CD14-positive monocyte (primary cell): ENCODE measurements around the gene CPA1. TPM values are rescaled to one million over a fixed set of nuclear protein-coding genes. Genes with fewer than 3 reads are reported as not detected.

ENCODE experiments used
- DNase-seq, 3 donors: peaks; one replicate each; pipeline ENCODE4 v3.0.0-alpha.2; 2011 to 2022
- H2AFZ ChIP-seq: 2 replicates; pipeline ENCODE4 v1.6.0; 2012; ENCODE audit warnings: mild to moderate bottlenecking, low read depth, low read length, inconsistent platforms; ENCODE audit not compliant: insufficient read depth, poor library complexity, severe bottlenecking
- H3K27ac ChIP-seq, 2 donors: 1 replicate in 1 of 2; 2 replicates in 1 of 2; pipeline ENCODE4 v1.5.1; 2012 to 2013; ENCODE audit warnings: low read length in 2 of 2, control low read depth in 1 of 2, inconsistent platforms in 1 of 2, low read depth in 1 of 2, mild to moderate bottlenecking in 1 of 2
- H3K27me3 ChIP-seq, 2 donors: one replicate each; pipeline versions ENCODE4 v1.6.0 to v1.6.1; 2011 to 2013; ENCODE audit warnings: low read length in 2 of 2; ENCODE audit not compliant: control insufficient read depth in 2 of 2, insufficient read depth in 2 of 2
- H3K36me3 ChIP-seq, 2 donors: replicated peaks in 1 of 2; 1 replicate in 1 of 2; 2 replicates in 1 of 2; pipeline versions ENCODE4 v1.5.1 to v1.6.1; 2012 to 2013; ENCODE audit warnings: low read length in 2 of 2, control low read depth in 1 of 2, inconsistent platforms in 1 of 2, mild to moderate bottlenecking in 1 of 2; ENCODE audit not compliant: insufficient read depth in 2 of 2, control insufficient read depth in 1 of 2
- H3K4me1 ChIP-seq, 2 donors: 1 replicate in 1 of 2; 2 replicates in 1 of 2; pipeline versions ENCODE4 v1.5.1 to v1.6.1; 2012 to 2013; ENCODE audit warnings: low read length in 2 of 2, control low read depth in 1 of 2, inconsistent platforms in 1 of 2, mild to moderate bottlenecking in 1 of 2, moderate library complexity in 1 of 2; ENCODE audit not compliant: insufficient read depth in 2 of 2, control insufficient read depth in 1 of 2
- H3K4me2 ChIP-seq: replicated peaks from 2 replicates; pipeline ENCODE3; 2012; ENCODE audit warnings: low read length, moderate library complexity, mild to moderate bottlenecking; ENCODE audit not compliant: poor library complexity, severe bottlenecking; ENCODE audit errors: extremely low read depth
- H3K4me3 ChIP-seq, 3 experiments: fragments of 200-600 bp in 1 of 3; sonication (generic) in 1 of 3; replicated peaks in 1 of 3; 1 replicate in 2 of 3; 2 replicates in 1 of 3; pipeline ENCODE4 v1.5.1; 2011 to 2013; ENCODE audit warnings: low read length in 3 of 3, mild to moderate bottlenecking in 3 of 3, control low read depth in 2 of 3, low read depth in 2 of 3, inconsistent platforms in 1 of 3, moderate library complexity in 1 of 3
- H3K79me2 ChIP-seq: 2 replicates; pipeline ENCODE4 v1.6.0; 2012; ENCODE audit warnings: mild to moderate bottlenecking, control low read depth, inconsistent platforms, low read length, moderate library complexity; ENCODE audit not compliant: insufficient read depth
- H3K9ac ChIP-seq: 2 replicates; pipeline ENCODE4 v1.6.0; 2017; ENCODE audit warnings: low read length, mild to moderate bottlenecking; ENCODE audit not compliant: insufficient read depth, poor library complexity, severe bottlenecking
- H3K9me3 ChIP-seq, 2 donors: replicated peaks in 1 of 2; 1 replicate in 1 of 2; 2 replicates in 1 of 2; pipeline versions ENCODE4 v1.5.1 to v1.6.1; 2012 to 2013; ENCODE audit warnings: low read length in 2 of 2, control low read depth in 1 of 2; ENCODE audit not compliant: control insufficient read depth in 1 of 2, insufficient read depth in 1 of 2
- H4K20me1 ChIP-seq: 2 replicates; pipeline ENCODE4 v1.6.0; 2012; ENCODE audit warnings: mild to moderate bottlenecking, low read length, control low read depth, moderate library complexity; ENCODE audit not compliant: insufficient read depth
- H3K27ac Mint-ChIP-seq, 7 donors: one replicate each; pipeline ENCODE4 v1.8.0; 2020; ENCODE audit warnings: mild to moderate bottlenecking in 7 of 7, mixed read lengths in 7 of 7, moderate library complexity in 6 of 7, inconsistent platforms in 2 of 7
- H3K27me3 Mint-ChIP-seq, 3 donors: one replicate each; pipeline ENCODE4 v1.8.0; 2021 to 2022; ENCODE audit warnings: low read depth in 3 of 3, mild to moderate bottlenecking in 3 of 3, mixed read lengths in 3 of 3, moderate library complexity in 3 of 3, inconsistent platforms in 1 of 3
- H3K36me3 Mint-ChIP-seq, 2 donors: one replicate each; pipeline ENCODE4 v1.8.0; 2020; ENCODE audit warnings: mixed read lengths in 2 of 2, inconsistent platforms in 1 of 2, mild to moderate bottlenecking in 1 of 2
- H3K4me1 Mint-ChIP-seq: one replicate; pipeline ENCODE4 v1.8.0; 2020; ENCODE audit warnings: mild to moderate bottlenecking, mixed read lengths
- H3K4me3 Mint-ChIP-seq, 2 donors: one replicate each; pipeline ENCODE4 v1.8.0; 2020; ENCODE audit warnings: mild to moderate bottlenecking in 2 of 2, mixed read lengths in 2 of 2, moderate library complexity in 1 of 2
- H3K9me3 Mint-ChIP-seq, 7 donors: one replicate each; pipeline ENCODE4 v1.8.0; 2020 to 2022; ENCODE audit warnings: mixed read lengths in 7 of 7, mild to moderate bottlenecking in 6 of 7, moderate library complexity in 6 of 7, inconsistent platforms in 2 of 7
- CTCF ChIP-seq: fragments of 200-600 bp; IDR thresholded peaks from one replicate; pipeline ENCODE4 v1.8.0; 2022; ENCODE audit warnings: antibody characterized with exemption, mild to moderate bottlenecking
- WGBS: methylation state at CpG from one replicate; pipeline ENCODE4 v1.1.5; 2013; ENCODE audit warnings: missing lambda C conversion rate; ENCODE audit not compliant: insufficient coverage; 5-methylcytosine and 5-hydroxymethylcytosine counted together
- intact Hi-C, 2 donors: fragments of 100-400 bp; cut with micrococcal nuclease; formaldehyde crosslinking; loops; one replicate each; pipeline versions ENCODE4 v1.15.0 to v1.15.1; 2023
- polyA plus RNA-seq, 3 donors: library from polyadenylated mRNA; depleted of rRNA in 1 of 3; unstranded in 2 of 3; stranded (reverse) in 1 of 3; fragments of 300-500 nt in 2 of 3; fragments of >200 nt in 1 of 3; fragmentation: Illumina TruSeq in 2 of 3; gene quantifications; 1 replicate in 2 of 3; 2 replicates in 1 of 3; pipeline ENCODE4 v1.2.3, GENCODE V29; 2012 to 2021

The CPA1 gene
- polyA plus RNA-seq, 3 donors: not detected

- peak overlapping the region in 1 of 2 donors; percentile 22 for H3K4me3 Mint-ChIP-seq
- intact Hi-C loops: loop anchor here in 1 of 2 donors (10.0 kb wide), 1 partner anchor 229 kb away; the partner anchor contains the start of gene COPG2
These were observed 55.1 kb downstream of the CPA1 start for GRCh38 chr7:130435311-130435854.

GRCh38 chr7:130436253-130436652, 56.0 kb downstream of the CPA1 start:
- H3K36me3 Mint-ChIP-seq: no peaks in the 10 kb centered on the region
- H3K9me3 Mint-ChIP-seq: peaks cover 0 to 2% (median 1%) of the 10 kb centered on the region in 7 donors
- DNase-seq: no peak
- H3K4me3 Mint-ChIP-seq: no peak overlapping the region
- H2AFZ ChIP-seq: no peak overlapping the region
- H3K9ac ChIP-seq: no peak overlapping the region
- H3K27me3 ChIP-seq: no peaks in the 10 kb centered on the region
- no CpG with 5 or more reads among the region's 1 CpG for WGBS
- no peak overlapping the region for H3K27ac Mint-ChIP-seq
- H4K20me1 ChIP-seq: no peaks in the 10 kb centered on the region
- intact Hi-C loops: loop anchor here in 1 of 2 donors (10.0 kb wide), 1 partner anchor 229 kb away; the partner anchor contains the start of gene COPG2
- no peak overlapping the region for H3K4me2 ChIP-seq
- no peak overlapping the region for H3K27ac ChIP-seq
- TF ChIP-seq CTCF: no peak
- peaks cover 0 to 2% (median 0%) of the 10 kb centered on the region in 3 donors for H3K27me3 Mint-ChIP-seq
- peaks cover 23% of the 10 kb centered on the region for H3K4me1 Mint-ChIP-seq
- peaks cover 34 to 41% of the 10 kb centered on the region in 2 donors for H3K4me1 ChIP-seq
- peaks cover 22% of the 10 kb centered on the region for H3K79me2 ChIP-seq
- no peaks in the 10 kb centered on the region for H3K9me3 ChIP-seq
- no peak overlapping the region for H3K4me3 ChIP-seq
- no peaks in the 10 kb centered on the region for H3K36me3 ChIP-seq

More at GRCh38 chr7:130435311-130435854, 55.1 kb downstream of the CPA1 start:
- Histone ChIP-seq H3K4me1 (peaks cover 39 to 47% of the 10 kb centered on the region in 2 donors), H3K4me2 (no peak overlapping the region), H4K20me1 (no peaks in the 10 kb centered on the region), H3K79me2 (peaks cover 21% of the 10 kb centered on the region), H3K27me3 (no peaks in the 10 kb centered on the region), H3K27ac (no peak overlapping the region), H3K4me3 (no peak overlapping the region), H2AFZ (no peak overlapping the region), H3K9ac (no peak overlapping the region), H3K9me3 (no peaks in the 10 kb centered on the region), H3K36me3 (no peaks in the 10 kb centered on the region)
- no CpG with 5 or more reads among the region's 2 CpGs for WGBS
- TF ChIP-seq CTCF: no peak
- H3K27me3 Mint-ChIP-seq: peaks cover 0 to 2% (median 0%) of the 10 kb centered on the region in 3 donors
- no peaks in the 10 kb centered on the region for H3K36me3 Mint-ChIP-seq
- DNase-seq: no peak
- peaks cover 21% of the 10 kb centered on the region for H3K4me1 Mint-ChIP-seq
- H3K9me3 Mint-ChIP-seq: peaks cover 0 to 2% (median 0%) of the 10 kb centered on the region in 7 donors
- no peak overlapping the region for H3K27ac Mint-ChIP-seq

Other genes starting within 250 kb of the CPA1 start
- 10 to 100 TPM in 1 of 3 donors, 1 to 10 TPM in 2; 7.7 to 16.7 (median 9.6) TPM for gene TMEM209, start 175.1 kb upstream of the CPA1 start, polyA plus RNA-seq
- not detected for gene SSMEM1, start 172.6 kb upstream of the CPA1 start, polyA plus RNA-seq
- gene CPA2, start 113.6 kb upstream of the CPA1 start, polyA plus RNA-seq: not detected
- not detected for gene CPA4, start 87.3 kb upstream of the CPA1 start, polyA plus RNA-seq
- not detected for gene CPA5, start 35.7 kb upstream of the CPA1 start, polyA plus RNA-seq
- gene CEP41, start 60.5 kb downstream of the CPA1 start, polyA plus RNA-seq: 1 to 10 TPM; 2.9 to 8.5 (median 7.2) TPM
- gene MEST, start 111.6 kb downstream of the CPA1 start, polyA plus RNA-seq: 1 to 10 TPM; 1.1 to 3.1 (median 1.8) TPM